HepG2 (cell line): ENCODE measurements around the gene CST2. TPM values are rescaled to one million over a fixed set of nuclear protein-coding genes. Genes with fewer than 3 reads are reported as not detected.

Experiments used
- ATAC-seq: fragments of 200-7000 bp; cut with Tn5 transposase; 3 replicates; pipeline ENCODE4 v1.9.1; 2020; ENCODE audit warnings: mild to moderate bottlenecking, moderate library complexity
- BruUV-seq: library from RNA; stranded (reverse); fragments of 400-500 nt; replicated peaks from 2 replicates; lab custom pipeline; 2021; lab: Mats Ljungman, UMichigan
- CTCF ChIA-PET: fragments of 300-600 bp; formaldehyde crosslinking; extraction: SDS; loops from one replicate; lab custom pipeline; 2021; ENCODE audit warnings: low total read pairs, inconsistent platforms, low intra/inter-chr PET ratio; lab: Yijun Ruan, JAX
- POLR2A ChIA-PET: fragments of 350-600 bp; sonication (Branson Sonifier 250); formaldehyde crosslinking; loops from one replicate; lab custom pipeline; 2020; ENCODE audit warnings: antibody characterized with exemption, inconsistent platforms; lab: Yijun Ruan, JAX
- DNase-seq: peaks from one replicate; pipeline ENCODE4 v3.0.0-alpha.2; 2015; ENCODE audit warnings: low spot score
- FAIRE-seq: peaks from 3 replicates; lab custom pipeline; 2011; peaks lifted over from hg19 to GRCh38; lab: Jason Lieb, UNC
- H2AFZ ChIP-seq: one replicate; pipeline ENCODE4 v1.6.1; 2011; ENCODE audit warnings: low read length, inconsistent platforms
- H3K27ac ChIP-seq: fragments of 300-600 bp; 3 replicates; pipeline ENCODE4 v1.8.0; 2011; ENCODE audit warnings: mixed run types, mild to moderate bottlenecking, mixed read lengths, low read length, inconsistent platforms; ENCODE audit not compliant: insufficient read depth; ENCODE audit errors: extremely low read length
- H3K27me3 ChIP-seq, 2 experiments: fragments of 200-600 bp in 1 of 2; 2 replicates in 1 of 2; 3 replicates in 1 of 2; pipeline versions ENCODE4 v1.6.0 to v1.8.0; 2011; ENCODE audit warnings: low read length in 2 of 2, mild to moderate bottlenecking in 2 of 2, moderate library complexity in 2 of 2, inconsistent platforms in 1 of 2; ENCODE audit not compliant: insufficient read depth in 2 of 2, control insufficient read depth in 1 of 2
- H3K36me3 ChIP-seq, 2 experiments: fragments of 200-600 bp in 1 of 2; replicated peaks in 1 of 2; 2 replicates in 1 of 2; 3 replicates in 1 of 2; pipeline versions ENCODE4 v1.5.1 to v1.8.0; 2011; ENCODE audit warnings: low read length in 2 of 2, inconsistent platforms in 1 of 2; ENCODE audit not compliant: insufficient read depth in 2 of 2, control insufficient read depth in 1 of 2
- H3K4me1 ChIP-seq: 2 replicates; pipeline ENCODE4 v1.5.1; 2012; ENCODE audit warnings: low read length, inconsistent platforms; ENCODE audit not compliant: insufficient read depth
- H3K4me2 ChIP-seq: 2 replicates; pipeline ENCODE4 v1.6.0; 2011; ENCODE audit warnings: low read depth, low read length, inconsistent platforms
- H3K4me3 ChIP-seq, 3 experiments: fragments of 200-600 bp in 1 of 3; sonication (generic), shearing (Covaris generic) in 1 of 3; replicated peaks in 1 of 3; 2 replicates each; pipeline ENCODE4 v1.5.1; 2011 to 2016; ENCODE audit warnings: low read length in 3 of 3, inconsistent platforms in 2 of 3, low read depth in 2 of 3, mild to moderate bottlenecking in 2 of 3, control low read depth in 1 of 3, mixed read lengths in 1 of 3; ENCODE audit not compliant: insufficient read depth in 1 of 3
- H3K79me2 ChIP-seq: one replicate; pipeline ENCODE4 v1.6.1; 2011; ENCODE audit warnings: low read length, inconsistent platforms; ENCODE audit not compliant: insufficient read depth
- H3K9ac ChIP-seq: 2 replicates; pipeline ENCODE4 v1.6.0; 2011; ENCODE audit warnings: mild to moderate bottlenecking, low read depth, low read length, inconsistent platforms; ENCODE audit not compliant: insufficient read depth
- H3K9me3 ChIP-seq: 2 replicates; pipeline ENCODE4 v1.5.1; 2012; ENCODE audit warnings: mild to moderate bottlenecking, low read length
- H4K20me1 ChIP-seq: 2 replicates; pipeline ENCODE4 v1.6.0; 2011; ENCODE audit warnings: inconsistent platforms, mild to moderate bottlenecking, low read length, moderate library complexity; ENCODE audit not compliant: insufficient read depth
- ATRX ChIP-seq: sonication (generic); formaldehyde crosslinking; IDR thresholded peaks from 2 replicates; pipeline ENCODE4 v1.4.0; 2020; ENCODE audit warnings: missing genetic modification reagents, borderline replicate concordance
- BCL6 ChIP-seq: IDR thresholded peaks from 2 replicates; pipeline ENCODE4 v1.6.1; 2016; ENCODE audit warnings: missing genetic modification reagents, missing compliant biosample characterization
- CBX1 ChIP-seq: IDR thresholded peaks from one replicate; pipeline ENCODE4 v1.6.1; 2016; ENCODE audit warnings: antibody characterized with exemption, low read depth
- CREB1 ChIP-seq, 2 experiments: fragments of 450-650 bp in 1 of 2; IDR thresholded peaks; 2 replicates each; pipeline ENCODE4 v1.6.1; 2016 to 2017; ENCODE audit warnings: control low read depth in 1 of 2, mild to moderate bottlenecking in 1 of 2, missing compliant biosample characterization in 1 of 2, missing genetic modification characterization in 1 of 2
- FUBP1 ChIP-seq: sonication (generic); formaldehyde crosslinking; IDR thresholded peaks from 2 replicates; pipeline ENCODE4 v1.5.1; 2020; ENCODE audit warnings: missing genetic modification reagents, mild to moderate bottlenecking, borderline replicate concordance
- GLI4 ChIP-seq: sonication (generic); formaldehyde crosslinking; IDR thresholded peaks from 2 replicates; pipeline ENCODE4 v1.5.1; 2020; ENCODE audit warnings: missing genetic modification reagents, mild to moderate bottlenecking, moderate library complexity, borderline replicate concordance
- HOMEZ ChIP-seq: IDR thresholded peaks from 2 replicates; pipeline ENCODE4 v1.6.1; 2016; ENCODE audit warnings: low read depth
- MTA3 ChIP-seq: sonication (generic); formaldehyde crosslinking; IDR thresholded peaks from 2 replicates; pipeline ENCODE4 v1.4.0; 2020; ENCODE audit warnings: missing genetic modification reagents
- MTF2 ChIP-seq: sonication (generic); formaldehyde crosslinking; IDR thresholded peaks from 2 replicates; pipeline ENCODE4 v1.5.0; 2020; ENCODE audit warnings: missing genetic modification reagents, borderline replicate concordance
- MZF1 ChIP-seq: sonication (generic); formaldehyde crosslinking; IDR thresholded peaks from 2 replicates; pipeline ENCODE4 v1.8.1; 2023; ENCODE audit warnings: mild to moderate bottlenecking, missing genetic modification reagents, borderline replicate concordance
- NFATC3 ChIP-seq: sonication (generic); formaldehyde crosslinking; IDR thresholded peaks from 2 replicates; pipeline ENCODE4 v1.5.1; 2020; ENCODE audit warnings: mild to moderate bottlenecking, missing genetic modification reagents
- PAX8 ChIP-seq: sonication (generic); formaldehyde crosslinking; IDR thresholded peaks from 2 replicates; pipeline ENCODE4 v1.8.0; 2022; ENCODE audit warnings: mild to moderate bottlenecking, missing genetic modification reagents, borderline replicate concordance
- SKI ChIP-seq: fragments of 450-650 bp; IDR thresholded peaks from one replicate; pipeline ENCODE4 v1.6.1; 2018; ENCODE audit warnings: mild to moderate bottlenecking; ENCODE audit not compliant: partially characterized antibody
- TBP ChIP-seq: sonication (generic); formaldehyde crosslinking; IDR thresholded peaks from 2 replicates; pipeline ENCODE4 v1.5.0; 2020; ENCODE audit warnings: missing genetic modification reagents
- ZFP82 ChIP-seq: sonication (generic); formaldehyde crosslinking; IDR thresholded peaks from 2 replicates; pipeline ENCODE4 v1.5.1; 2020; ENCODE audit warnings: mild to moderate bottlenecking, missing genetic modification reagents, borderline replicate concordance
- ZNF136 ChIP-seq: sonication (generic); formaldehyde crosslinking; IDR thresholded peaks from 2 replicates; pipeline ENCODE4 v1.8.1; 2022; ENCODE audit warnings: low read depth, mild to moderate bottlenecking, moderate library complexity, missing genetic modification reagents
- ZNF660 ChIP-seq: sonication (generic); formaldehyde crosslinking; IDR thresholded peaks from 2 replicates; pipeline ENCODE4 v1.5.1; 2020; ENCODE audit warnings: mild to moderate bottlenecking, low read depth, missing genetic modification reagents, borderline replicate concordance
- ZSCAN12 ChIP-seq: sonication (generic); formaldehyde crosslinking; IDR thresholded peaks from 2 replicates; pipeline ENCODE4 v1.9.0; 2021; ENCODE audit warnings: mild to moderate bottlenecking, missing genetic modification reagents
- WGBS: methylation state at CpG from one replicate; pipeline ENCODE4 v1.1.6; 2017; ENCODE audit warnings: low lambda C conversion rate; 5-methylcytosine and 5-hydroxymethylcytosine counted together
- in situ Hi-C: cut with HindIII; loops from 2 replicates; pipeline ENCODE4 v1.10.0; 2017; ENCODE audit warnings: low pct_unique_long_range_greater_than_20kb; ENCODE audit not compliant: extremely low pct_ligation_motif_present
- intact Hi-C: fragments of 100-400 bp; cut with micrococcal nuclease; formaldehyde crosslinking; loops from one replicate; pipeline ENCODE4 v1.10.0; 2022; ENCODE audit not compliant: unreplicated experiment
- polyA plus RNA-seq, 8 experiments: library from polyadenylated mRNA; depleted of rRNA in 3 of 8; stranded (reverse) in 7 of 8; unstranded in 1 of 8; fragments of >200 nt; fragmentation: Illumina TruSeq in 4 of 8; extraction: Trizol in 4 of 8; gene quantifications; 2 replicates each; pipeline versions ENCODE4 v1.2.1 to v1.2.3, GENCODE V29; 2011 to 2016; ENCODE audit warnings: low read depth in 4 of 8, missing spikeins in 1 of 8, mixed read lengths in 1 of 8; ENCODE audit not compliant: insufficient read depth in 1 of 8
- total RNA-seq, 5 experiments: library from RNA; depleted of rRNA; stranded (reverse); fragments of >200 nt; fragmentation: Illumina TruSeq; extraction: Trizol; gene quantifications; 2 replicates each; pipeline ENCODE4 v1.2.3, GENCODE V29; 2016; ENCODE audit warnings: low read depth in 1 of 5
- TF ChIP-seq, protein P1 (sequence below): IDR thresholded peaks from 2 replicates; pipeline ENCODE4 v1.6.1; 2016; ENCODE audit warnings: mild to moderate bottlenecking

Gene CST2
- total and polyA plus RNA-seq, 2 of the 13 experiments (the other 11 are each of a cell fraction or from before 2014, with no cell fraction given): not detected

DNA sequence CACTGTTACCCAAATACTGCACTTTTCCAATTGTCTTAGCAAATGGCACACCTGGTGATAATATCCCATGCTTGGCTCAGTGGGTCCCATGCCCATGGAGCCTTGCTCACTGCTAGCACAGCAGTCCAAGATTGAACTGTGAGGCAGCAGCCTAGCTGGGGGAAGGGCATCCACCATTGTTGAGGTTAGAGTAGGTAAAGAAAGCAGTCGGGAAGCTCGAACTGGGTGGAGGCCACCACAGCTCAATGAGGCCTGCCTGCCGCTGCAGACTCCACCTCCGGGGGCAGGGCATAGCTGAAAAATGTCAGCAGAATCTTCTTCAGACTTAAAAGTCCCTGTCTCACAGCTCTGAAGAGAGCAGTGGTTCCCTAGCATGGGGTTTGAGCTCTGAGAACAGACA lies 9.2 kb upstream of the CST2 start:
- no peak for FAIRE-seq
- no TSS peak for BruUV-seq
- Histone ChIP-seq H3K36me3 (no peaks in the 10 kb centered on the region), H4K20me1 (no peaks in the 10 kb centered on the region), H2AFZ (no peak overlapping the region), H3K4me3 (no peak overlapping the region), H3K4me1 (no peaks in the 10 kb centered on the region), H3K27me3 (no peaks in the 10 kb centered on the region), H3K79me2 (no peaks in the 10 kb centered on the region)
- no peak for ATAC-seq
- DNase-seq: no peak
- no peak for TF ChIP-seq MTF2
- TF ChIP-seq, protein P1, sequence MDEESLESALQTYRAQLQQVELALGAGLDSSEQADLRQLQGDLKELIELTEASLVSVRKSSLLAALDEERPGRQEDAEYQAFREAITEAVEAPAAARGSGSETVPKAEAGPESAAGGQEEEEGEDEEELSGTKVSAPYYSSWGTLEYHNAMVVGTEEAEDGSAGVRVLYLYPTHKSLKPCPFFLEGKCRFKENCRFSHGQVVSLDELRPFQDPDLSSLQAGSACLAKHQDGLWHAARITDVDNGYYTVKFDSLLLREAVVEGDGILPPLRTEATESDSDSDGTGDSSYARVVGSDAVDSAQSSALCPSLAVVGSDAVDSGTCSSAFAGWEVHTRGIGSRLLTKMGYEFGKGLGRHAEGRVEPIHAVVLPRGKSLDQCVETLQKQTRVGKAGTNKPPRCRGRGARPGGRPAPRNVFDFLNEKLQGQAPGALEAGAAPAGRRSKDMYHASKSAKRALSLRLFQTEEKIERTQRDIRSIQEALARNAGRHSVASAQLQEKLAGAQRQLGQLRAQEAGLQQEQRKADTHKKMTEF: no peak
- TF ChIP-seq MTA3 (CRISPR knock-in tag): no peak
- TF ChIP-seq PAX8: no peak
- TF ChIP-seq SKI: no peak
- no peak for TF ChIP-seq ZNF660 (CRISPR knock-in tag)
- no peak for TF ChIP-seq NFATC3 (CRISPR knock-in tag)
- TF ChIP-seq ZNF136 (CRISPR knock-in tag): no peak
- no peak for TF ChIP-seq MZF1 (CRISPR knock-in tag)
- TF ChIP-seq CREB1 (IDR thresholded peaks at IDR 0.05): no peak
- TF ChIP-seq CREB1 (CRISPR knock-in tag; IDR thresholded peaks at IDR 0.05): no peak
- TF ChIP-seq HOMEZ (CRISPR knock-in tag): no peak
- no peak for TF ChIP-seq ZSCAN12
- no peak for TF ChIP-seq ZFP82 (CRISPR knock-in tag)
- no peak for TF ChIP-seq TBP (CRISPR knock-in tag)
- TF ChIP-seq FUBP1 (CRISPR knock-in tag): no peak
- no peak for TF ChIP-seq BCL6 (CRISPR knock-in tag)
- no peak for TF ChIP-seq CBX1
- TF ChIP-seq GLI4 (CRISPR knock-in tag): no peak
- TF ChIP-seq ATRX (CRISPR knock-in tag): no peak
- TF ChIP-seq, all 625 proteins: peak for 0
- Histone ChIP-seq H3K9me3 (no peaks in the 10 kb centered on the region), H3K9ac (no peak overlapping the region), H3K27ac (no peak overlapping the region), H3K4me2 (no peak overlapping the region)
- WGBS: 8% methylated on average over 4 of the region's 4 CpGs
- intact Hi-C loops (no loop called here), in situ Hi-C loops (no loop called here)
- ChIA-PET CTCF (no interaction called here), POLR2A (no interaction called here)
